ENCODE measurements around the gene CDO1. TPM values are rescaled to one million over a fixed set of nuclear protein-coding genes. Genes with fewer than 3 reads are reported as not detected.

Gene CDO1
- total RNA-seq, 1 donor from 2014 or later, result 13.1 TPM

DNA sequence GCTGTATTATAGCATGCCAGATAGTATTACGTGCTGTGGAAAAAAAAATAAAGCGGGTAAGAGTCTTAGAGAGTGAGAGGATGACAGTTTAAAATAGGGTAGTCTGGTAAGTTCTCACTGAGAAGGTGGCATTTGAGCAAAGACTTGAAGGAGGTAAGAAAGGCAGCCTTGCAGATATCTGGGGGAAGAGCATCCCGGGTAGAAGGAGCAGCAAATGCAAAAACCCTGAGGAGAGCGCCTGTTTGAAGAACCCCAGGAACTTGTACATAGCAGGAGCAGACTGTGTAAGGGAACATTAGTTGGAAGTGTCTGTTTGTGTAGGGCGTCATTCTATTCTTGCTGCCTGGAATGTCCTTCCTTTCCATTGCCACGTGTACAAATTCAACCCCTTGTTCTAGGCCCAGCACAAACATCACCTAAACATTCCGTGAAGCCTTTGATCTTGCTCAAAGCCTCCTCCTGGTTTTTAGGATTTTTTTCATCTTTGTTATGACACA lies 27.9 kb upstream of the CDO1 start:
- no peaks in the 10 kb centered on the region for H3K27me3 Mint-ChIP-seq (ENCODE audit: low read depth)
- no peak for DNase-seq (ENCODE audit: low spot score in 2 of 2, unreplicated experiment in 2 of 2)
- H3K36me3 Mint-ChIP-seq, result no peaks in the 10 kb centered on the region
- H3K9me3 Mint-ChIP-seq, result no peaks in the 10 kb centered on the region
- peaks cover 32% of the 10 kb centered on the region for H3K4me1 Mint-ChIP-seq
- H3K4me3 Mint-ChIP-seq, result no peak overlapping the region
- no peak overlapping the region for H3K27ac Mint-ChIP-seq
- TF ChIP-seq, protein P1, sequence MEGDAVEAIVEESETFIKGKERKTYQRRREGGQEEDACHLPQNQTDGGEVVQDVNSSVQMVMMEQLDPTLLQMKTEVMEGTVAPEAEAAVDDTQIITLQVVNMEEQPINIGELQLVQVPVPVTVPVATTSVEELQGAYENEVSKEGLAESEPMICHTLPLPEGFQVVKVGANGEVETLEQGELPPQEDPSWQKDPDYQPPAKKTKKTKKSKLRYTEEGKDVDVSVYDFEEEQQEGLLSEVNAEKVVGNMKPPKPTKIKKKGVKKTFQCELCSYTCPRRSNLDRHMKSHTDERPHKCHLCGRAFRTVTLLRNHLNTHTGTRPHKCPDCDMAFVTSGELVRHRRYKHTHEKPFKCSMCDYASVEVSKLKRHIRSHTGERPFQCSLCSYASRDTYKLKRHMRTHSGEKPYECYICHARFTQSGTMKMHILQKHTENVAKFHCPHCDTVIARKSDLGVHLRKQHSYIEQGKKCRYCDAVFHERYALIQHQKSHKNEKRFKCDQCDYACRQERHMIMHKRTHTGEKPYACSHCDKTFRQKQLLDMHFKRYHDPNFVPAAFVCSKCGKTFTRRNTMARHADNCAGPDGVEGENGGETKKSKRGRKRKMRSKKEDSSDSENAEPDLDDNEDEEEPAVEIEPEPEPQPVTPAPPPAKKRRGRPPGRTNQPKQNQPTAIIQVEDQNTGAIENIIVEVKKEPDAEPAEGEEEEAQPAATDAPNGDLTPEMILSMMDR (IDR thresholded peaks at IDR 0.05; ENCODE audit: unreplicated experiment), result no peak

DNA sequence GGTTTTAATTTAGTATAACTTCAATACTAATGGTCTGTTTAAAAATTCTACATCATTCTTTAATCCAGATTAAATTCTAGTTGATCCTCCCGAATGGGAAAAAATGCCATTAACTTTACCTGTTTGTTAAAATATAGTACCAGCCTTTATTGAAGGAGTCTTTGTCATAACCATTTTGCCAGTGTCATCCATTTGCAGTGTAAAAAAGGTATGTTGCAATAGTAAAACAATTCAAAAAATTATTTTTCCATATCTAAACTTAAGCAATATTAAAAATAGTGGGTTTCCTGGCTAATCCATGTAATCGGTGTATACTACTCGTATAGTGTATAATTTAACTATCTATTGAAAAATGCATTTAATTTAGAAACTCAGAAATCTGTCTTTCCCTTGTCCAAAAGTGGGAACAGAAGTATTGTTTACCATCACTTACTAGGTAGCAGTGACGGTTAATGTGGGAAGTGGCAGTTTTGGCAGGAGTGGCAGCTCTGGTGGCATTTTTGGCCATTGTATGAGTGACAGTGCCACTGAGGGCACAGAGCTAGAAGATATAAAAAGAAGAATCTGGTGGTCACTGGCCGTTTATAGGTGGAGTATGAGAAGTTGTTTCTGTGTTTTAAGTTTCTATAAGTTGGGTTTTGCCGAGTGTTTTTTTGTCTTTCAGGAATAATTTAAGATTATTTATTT lies 27.1 kb upstream of the CDO1 start:
- TF ChIP-seq, protein P1 (IDR thresholded peaks at IDR 0.05; ENCODE audit: unreplicated experiment), result no peak
- DNase-seq (ENCODE audit: low spot score in 2 of 2, unreplicated experiment in 2 of 2), result no peak
- peak overlapping the region; percentile 97 for H3K4me3 Mint-ChIP-seq

GRCh38 chr5:115842952-115843351 lies 26.5 kb upstream of the CDO1 start:
- peaks cover 39% of the 10 kb centered on the region for H3K4me1 Mint-ChIP-seq
- no peaks in the 10 kb centered on the region for H3K36me3 Mint-ChIP-seq
- no peaks in the 10 kb centered on the region for H3K9me3 Mint-ChIP-seq
- DNase-seq (ENCODE audit: low spot score in 2 of 2, unreplicated experiment in 2 of 2), result no peak
- H3K27ac Mint-ChIP-seq, result no peak overlapping the region
- H3K4me3 Mint-ChIP-seq, result peak overlapping the region; percentile 97
- no peaks in the 10 kb centered on the region for H3K27me3 Mint-ChIP-seq (ENCODE audit: low read depth)
- TF ChIP-seq, protein P1 (IDR thresholded peaks at IDR 0.05; ENCODE audit: unreplicated experiment), result no peak

More for the DNA sequence above, 27.1 kb upstream of the CDO1 start:
- Mint-ChIP-seq H3K9me3 (no peaks in the 10 kb centered on the region), H3K36me3 (no peaks in the 10 kb centered on the region), H3K27me3 (ENCODE audit: low read depth) (no peaks in the 10 kb centered on the region), H3K27ac (no peak overlapping the region), H3K4me1 (peaks cover 39% of the 10 kb centered on the region)

- H3K27me3 Mint-ChIP-seq (ENCODE audit: low read depth), result no peaks in the 10 kb centered on the region
- no peak for DNase-seq (ENCODE audit: low spot score in 2 of 2, unreplicated experiment in 2 of 2)
- TF ChIP-seq, protein P1 (IDR thresholded peaks at IDR 0.05; ENCODE audit: unreplicated experiment), result no peak
- peak overlapping the region; percentile 92 for H3K27ac Mint-ChIP-seq
- H3K4me1 Mint-ChIP-seq, result peaks cover 42% of the 10 kb centered on the region
- peak overlapping the region; percentile 97 for H3K4me3 Mint-ChIP-seq
- peaks cover 4% of the 10 kb centered on the region for H3K36me3 Mint-ChIP-seq
- H3K9me3 Mint-ChIP-seq, result no peaks in the 10 kb centered on the region
Measured at GRCh38 chr5:115842089-115842935, 25.9 kb upstream of the CDO1 start.

DNA sequence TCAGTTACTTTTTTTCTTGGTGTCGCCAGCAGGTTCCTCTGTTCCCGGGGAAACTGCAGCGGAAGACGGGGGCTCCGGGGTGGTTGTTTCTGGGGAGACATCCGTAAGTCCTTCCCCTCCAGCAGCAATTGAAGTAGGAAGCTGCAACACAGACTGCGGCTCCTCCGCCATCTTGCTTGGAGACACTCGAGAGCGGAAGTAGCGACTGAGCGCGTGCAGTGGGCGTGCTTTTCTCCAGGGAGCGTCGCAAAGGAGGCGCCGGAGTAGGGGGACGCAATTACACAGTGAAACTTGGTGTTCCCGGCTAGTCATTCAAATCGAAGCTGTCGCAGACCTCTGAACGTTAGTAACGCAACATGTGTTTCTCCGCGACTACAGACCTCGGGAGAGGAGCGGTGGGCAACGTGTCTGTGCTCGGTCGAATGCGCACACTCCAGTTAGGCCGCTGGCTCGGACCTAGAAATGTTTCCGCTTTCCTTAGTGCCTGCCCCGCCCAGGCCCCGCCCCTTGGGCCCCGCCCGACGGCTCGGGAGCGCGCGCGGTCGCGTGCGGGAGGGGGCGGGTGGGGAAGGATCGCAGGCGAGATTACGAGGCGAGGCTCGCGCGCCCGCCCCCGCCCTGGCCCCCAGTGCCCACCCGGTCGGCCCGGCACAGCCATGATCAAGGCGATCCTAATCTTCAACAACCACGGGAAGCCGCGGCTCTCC lies 25.1 kb upstream of the CDO1 start, which contains the start of the genes AP3S1 and ATG12:
AP3S1 (plus strand) TSS at position 554 of the 707 bp plus-strand sequence; CDS start at position 657, 103 bp downstream.
ATG12 (minus strand) TSS at position 184 of the 707 bp plus-strand sequence; CDS start at position 171, 13 bp downstream.
- H3K36me3 Mint-ChIP-seq, result peaks cover 8% of the 10 kb centered on the region
- DNase-seq (ENCODE audit: low spot score in 2 of 2, unreplicated experiment in 2 of 2), result peak; percentile 77 to 88
- peak within 1 kb of the TSS; percentile 100 for H3K27ac Mint-ChIP-seq
- no peaks in the 10 kb centered on the region for H3K9me3 Mint-ChIP-seq
- TF ChIP-seq, protein P1 (IDR thresholded peaks at IDR 0.05; ENCODE audit: unreplicated experiment), result no peak
- H3K4me1 Mint-ChIP-seq, result peaks cover 42% of the 10 kb centered on the region
- H3K27me3 Mint-ChIP-seq (ENCODE audit: low read depth), result no peaks in the 10 kb centered on the region
- H3K4me3 Mint-ChIP-seq, result peak within 1 kb of the TSS; percentile 97
